Endothelial cell of umbilical vein (primary cell): Measurements from ENCODE around the gene PLEKHA8. TPM values are rescaled to one million over a fixed set of nuclear protein-coding genes. Genes with fewer than 3 reads are reported as not detected.

Experiments used
- BruUV-seq: library from RNA; stranded (reverse); fragments of 400-500 nt; replicated peaks from 2 replicates; lab custom pipeline; 2021; lab: Mats Ljungman, UMichigan
- CTCF ChIA-PET: fragments of 300-600, 350-600 bp; sonication (Branson Sonifier 250); formaldehyde crosslinking; loops from one replicate; lab custom pipeline; 2021; ENCODE audit warnings: antibody characterized with exemption, inconsistent platforms; lab: Charles Lee
- POLR2A ChIA-PET: fragments of 300-600, 350-600 bp; sonication (Branson Sonifier 250); formaldehyde crosslinking; loops from one replicate; lab custom pipeline; 2021; ENCODE audit warnings: antibody characterized with exemption, inconsistent platforms; lab: Charles Lee
- DNase-seq: peaks from one replicate; pipeline ENCODE4 v3.0.0-alpha.2; 2011; ENCODE audit warnings: low read depth, low spot score
- FAIRE-seq: peaks from 2 replicates; lab custom pipeline; 2011; peaks lifted over from hg19 to GRCh38; lab: Jason Lieb, UNC
- H2AFZ ChIP-seq: 2 replicates; pipeline ENCODE4 v1.6.0; 2012; ENCODE audit warnings: low read depth, low read length, control low read depth, inconsistent platforms
- H3K27ac ChIP-seq: 2 replicates; pipeline ENCODE4 v1.5.1; 2011; ENCODE audit warnings: low read depth, mild to moderate bottlenecking, control low read depth, low read length, moderate library complexity; ENCODE audit not compliant: insufficient read depth
- H3K27me3 ChIP-seq, 2 experiments: 2 replicates each; pipeline versions ENCODE4 v1.6.0 to v1.6.1; 2011; ENCODE audit warnings: low read length in 2 of 2, mixed read lengths in 1 of 2; ENCODE audit not compliant: control insufficient read depth in 2 of 2, insufficient read depth in 2 of 2
- H3K36me3 ChIP-seq, 2 experiments: 2 replicates in 1 of 2; 3 replicates in 1 of 2; pipeline ENCODE4 v1.5.1; 2011; ENCODE audit warnings: low read length in 2 of 2, mild to moderate bottlenecking in 1 of 2, moderate library complexity in 1 of 2; ENCODE audit not compliant: control insufficient read depth in 2 of 2, insufficient read depth in 2 of 2; ENCODE audit errors: extremely low read depth in 1 of 2
- H3K4me1 ChIP-seq: 3 replicates; pipeline ENCODE4 v1.5.1; 2011; ENCODE audit warnings: mild to moderate bottlenecking, low read length; ENCODE audit not compliant: control insufficient read depth, insufficient read depth; ENCODE audit errors: extremely low read depth
- H3K4me2 ChIP-seq: 2 replicates; pipeline ENCODE4 v1.6.1; 2011; ENCODE audit warnings: low read length, control low read depth, mixed read lengths; ENCODE audit not compliant: insufficient read depth
- H3K4me3 ChIP-seq, 3 experiments: fragments of 200-600 bp in 1 of 3; sonication (generic), shearing (Covaris generic) in 1 of 3; replicated peaks in 1 of 3; 2 replicates each; pipeline ENCODE4 v1.5.1; 2011 to 2016; ENCODE audit warnings: control low read depth in 3 of 3, low read length in 3 of 3, mild to moderate bottlenecking in 2 of 3, inconsistent platforms in 1 of 3, low read depth in 1 of 3, moderate library complexity in 1 of 3; ENCODE audit not compliant: insufficient read depth in 1 of 3
- H3K79me2 ChIP-seq: 2 replicates; pipeline ENCODE4 v1.6.0; 2012; ENCODE audit warnings: low read length, inconsistent platforms; ENCODE audit not compliant: control insufficient read depth, insufficient read depth
- H3K9ac ChIP-seq: replicated peaks from 2 replicates; pipeline ENCODE3; 2011; ENCODE audit warnings: low read length, control low read depth; ENCODE audit not compliant: insufficient read depth; ENCODE audit errors: extremely low read depth
- H3K9me1 ChIP-seq: replicated peaks from 3 replicates; pipeline ENCODE4 v1.6.0; 2011; ENCODE audit warnings: mild to moderate bottlenecking, low read length; ENCODE audit not compliant: control insufficient read depth, insufficient read depth; ENCODE audit errors: extremely low read depth
- H3K9me3 ChIP-seq: replicated peaks from 2 replicates; pipeline ENCODE4 v1.5.1; 2012; ENCODE audit warnings: low read length, inconsistent platforms; ENCODE audit not compliant: control insufficient read depth, insufficient read depth
- H4K20me1 ChIP-seq: replicated peaks from 2 replicates; pipeline ENCODE3; 2011; ENCODE audit warnings: mild to moderate bottlenecking, low read length; ENCODE audit not compliant: control insufficient read depth, insufficient read depth; ENCODE audit errors: extremely low read depth
- EZH2 ChIP-seq: IDR thresholded peaks from 2 replicates; pipeline ENCODE4 v1.6.1; 2012; ENCODE audit warnings: borderline replicate concordance, low read depth, mild to moderate bottlenecking, moderate library complexity, low read length, inconsistent platforms; ENCODE audit not compliant: severe bottlenecking
- FOS ChIP-seq: IDR thresholded peaks from 2 replicates; pipeline ENCODE4 v1.6.1; 2011; ENCODE audit warnings: mild to moderate bottlenecking, low read length, moderate library complexity, borderline replicate concordance; ENCODE audit not compliant: insufficient read depth
- GATA2 ChIP-seq: IDR thresholded peaks from 2 replicates; pipeline ENCODE4 v1.7.0; 2011; ENCODE audit warnings: low read depth, mild to moderate bottlenecking, moderate library complexity, mixed read lengths, low read length; ENCODE audit not compliant: insufficient read length, insufficient read depth
- JUN ChIP-seq: IDR thresholded peaks from 2 replicates; pipeline ENCODE4 v1.6.1; 2011; ENCODE audit warnings: borderline replicate concordance, low read depth; ENCODE audit not compliant: insufficient read length, insufficient read depth
- MYC ChIP-seq: IDR thresholded peaks from one replicate; pipeline ENCODE4 v1.6.1; 2011; ENCODE audit warnings: mild to moderate bottlenecking, low read depth, low read length
- POLR2A ChIP-seq: IDR thresholded peaks from 2 replicates; pipeline ENCODE4 v1.6.1; 2012; ENCODE audit warnings: low read depth, mild to moderate bottlenecking, control low read depth, low read length
- POLR2AphosphoS5 ChIP-seq: IDR thresholded peaks from 2 replicates; pipeline ENCODE4 v1.6.1; 2012; ENCODE audit warnings: low read depth, mild to moderate bottlenecking, control low read depth, low read length, moderate library complexity; ENCODE audit not compliant: insufficient read depth
- dilution Hi-C: fragments of 300-500 bp; cut with MboI; formaldehyde crosslinking; loops from one replicate; pipeline ENCODE4 v1.15.0; 2019; ENCODE audit warnings: low sequenced_read_pairs; ENCODE audit not compliant: extremely low pct_ligation_motif_present
- intact Hi-C: fragments of 100-400 bp; cut with micrococcal nuclease; formaldehyde crosslinking; loops from one replicate; pipeline ENCODE4 v1.10.0; 2022
- polyA plus RNA-seq, 4 experiments: library from polyadenylated mRNA; depleted of rRNA in 3 of 4; stranded (reverse) in 3 of 4; unstranded in 1 of 4; fragments of >200 nt; gene quantifications; 2 replicates each; pipeline versions ENCODE4 v1.2.1 to v1.2.3, GENCODE V29; 2011 to 2012; ENCODE audit warnings: missing spikeins in 1 of 4
- total RNA-seq: library from RNA; stranded (reverse); gene quantifications from 2 replicates; pipeline ENCODE4 v1.2.3, GENCODE V29; 2021
- TF ChIP-seq, protein P1 (sequence below): IDR thresholded peaks from 2 replicates; pipeline ENCODE4 v1.6.1; 2011; ENCODE audit not compliant: insufficient read depth, insufficient read length
- TF ChIP-seq, protein P2 (sequence below), 2 donors: IDR thresholded peaks; 1 replicate in 1 of 2; 2 replicates in 1 of 2; pipeline ENCODE4 v1.5.1; 2011; ENCODE audit warnings: low read length in 2 of 2, mild to moderate bottlenecking in 2 of 2, moderate library complexity in 2 of 2, control low read depth in 1 of 2, inconsistent platforms in 1 of 2, low read depth in 1 of 2; ENCODE audit not compliant: insufficient read depth in 1 of 2; ENCODE audit errors: extremely low read depth in 1 of 2

Gene PLEKHA8
- total and polyA plus RNA-seq, 2 donors (not counting 3 experiments of a cell fraction or from before 2014, with no cell fraction given) = 4.5 to 19.8 TPM

DNA sequence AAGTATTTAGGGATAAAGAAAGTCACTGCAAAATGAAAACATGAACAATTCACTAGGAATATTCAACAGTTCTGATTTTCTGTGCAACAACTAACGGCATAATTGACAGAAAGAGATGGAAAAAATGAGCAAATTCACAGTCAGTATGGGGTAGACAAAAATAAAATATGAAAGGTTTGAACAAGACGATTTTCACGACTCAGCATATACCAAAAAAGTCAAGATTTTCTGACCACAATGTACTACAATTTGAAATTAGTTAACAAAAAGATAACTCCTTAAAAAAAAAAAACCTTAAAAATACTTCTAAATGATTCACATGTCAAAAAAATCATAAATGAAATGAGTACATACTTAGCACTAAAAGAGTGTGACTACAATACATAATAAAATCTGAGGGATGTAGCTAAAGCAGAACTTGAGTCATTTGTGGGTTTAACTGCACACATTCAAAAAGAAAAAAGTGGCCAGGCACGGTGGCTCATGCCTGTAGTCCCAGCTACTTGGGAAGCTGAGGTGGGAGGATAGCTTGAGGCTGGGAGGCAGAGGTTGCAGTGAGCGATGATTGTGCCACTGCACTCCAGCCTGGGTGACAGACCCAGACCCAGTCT lies 84.0 kb downstream of the PLEKHA8 start:
- no peak for TF ChIP-seq FOS
- TF ChIP-seq EZH2 = no peak
- no peak for TF ChIP-seq MYC
- TF ChIP-seq GATA2 = no peak
- no peak for TF ChIP-seq JUN
- no peak for TF ChIP-seq POLR2AphosphoS5
- TF ChIP-seq, protein P1, sequence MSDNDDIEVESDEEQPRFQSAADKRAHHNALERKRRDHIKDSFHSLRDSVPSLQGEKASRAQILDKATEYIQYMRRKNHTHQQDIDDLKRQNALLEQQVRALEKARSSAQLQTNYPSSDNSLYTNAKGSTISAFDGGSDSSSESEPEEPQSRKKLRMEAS = no peak
- TF ChIP-seq, protein P2, sequence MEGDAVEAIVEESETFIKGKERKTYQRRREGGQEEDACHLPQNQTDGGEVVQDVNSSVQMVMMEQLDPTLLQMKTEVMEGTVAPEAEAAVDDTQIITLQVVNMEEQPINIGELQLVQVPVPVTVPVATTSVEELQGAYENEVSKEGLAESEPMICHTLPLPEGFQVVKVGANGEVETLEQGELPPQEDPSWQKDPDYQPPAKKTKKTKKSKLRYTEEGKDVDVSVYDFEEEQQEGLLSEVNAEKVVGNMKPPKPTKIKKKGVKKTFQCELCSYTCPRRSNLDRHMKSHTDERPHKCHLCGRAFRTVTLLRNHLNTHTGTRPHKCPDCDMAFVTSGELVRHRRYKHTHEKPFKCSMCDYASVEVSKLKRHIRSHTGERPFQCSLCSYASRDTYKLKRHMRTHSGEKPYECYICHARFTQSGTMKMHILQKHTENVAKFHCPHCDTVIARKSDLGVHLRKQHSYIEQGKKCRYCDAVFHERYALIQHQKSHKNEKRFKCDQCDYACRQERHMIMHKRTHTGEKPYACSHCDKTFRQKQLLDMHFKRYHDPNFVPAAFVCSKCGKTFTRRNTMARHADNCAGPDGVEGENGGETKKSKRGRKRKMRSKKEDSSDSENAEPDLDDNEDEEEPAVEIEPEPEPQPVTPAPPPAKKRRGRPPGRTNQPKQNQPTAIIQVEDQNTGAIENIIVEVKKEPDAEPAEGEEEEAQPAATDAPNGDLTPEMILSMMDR (IDR thresholded peaks at IDR 0.05; ENCODE audit: extremely low read depth in 1 of 2, insufficient read depth in 1 of 2, low read depth in 1 of 2, low read length in 2 of 2) = no peak
- TF ChIP-seq POLR2A = no peak
- dilution Hi-C loops = no loop called here

More for the DNA sequence above, 84.0 kb downstream of the PLEKHA8 start:
- Histone ChIP-seq H3K9me3 (no peaks in the 10 kb centered on the region), H3K27ac (no peak overlapping the region), H3K27me3 (no peaks in the 10 kb centered on the region), H3K9me1 (no peaks in the 10 kb centered on the region), H3K9ac (no peak overlapping the region), H4K20me1 (no peaks in the 10 kb centered on the region), H3K79me2 (no peaks in the 10 kb centered on the region), H3K4me3 (no peak overlapping the region), H3K4me2 (no peak overlapping the region), H3K36me3 (no peaks in the 10 kb centered on the region), H2AFZ (no peak overlapping the region), H3K4me1 (no peaks in the 10 kb centered on the region)
- no peak for DNase-seq
- CTCF ChIA-PET = no interaction called here
- no TSS peak for BruUV-seq
- POLR2A ChIA-PET = no interaction called here
- intact Hi-C loops = no loop called here
- no peak for FAIRE-seq
